OCI-LY7 (cell line): ENCODE results near the gene ZNF79. TPM values are rescaled to one million over a fixed set of nuclear protein-coding genes. Genes with fewer than 3 reads are reported as not detected.

ENCODE experiments used
- BruUV-seq: library from RNA; stranded (reverse); fragments of 400-500 nt; replicated peaks from 2 replicates; lab custom pipeline; 2021; lab: Mats Ljungman, UMichigan
- CTCF ChIA-PET: fragments of 300-600 bp; sonication (Branson Sonifier 250); formaldehyde crosslinking; loops from one replicate; lab custom pipeline; 2022; ENCODE audit warnings: antibody characterized with exemption; ENCODE audit not compliant: unreplicated experiment; lab: Charles Lee
- POLR2A ChIA-PET: fragments of 300-600 bp; sonication (Branson Sonifier 250); formaldehyde crosslinking; loops from one replicate; lab custom pipeline; 2022; ENCODE audit warnings: antibody characterized with exemption; lab: Charles Lee
- DNase-seq: peaks from one replicate; pipeline ENCODE4 v3.0.0-alpha.2; 2015; ENCODE audit warnings: low spot score
- H2AFZ ChIP-seq: fragments of 200-600 bp; sonication (generic), shearing (Covaris generic); 2 replicates; pipeline ENCODE4 v1.6.1; 2014; ENCODE audit warnings: mild to moderate bottlenecking, antibody characterized with exemption, low read length, moderate library complexity
- H3K27ac ChIP-seq: fragments of 200-600 bp; sonication (generic); 2 replicates; pipeline ENCODE4 v1.5.1; 2014; ENCODE audit warnings: mixed run types, low read depth, mild to moderate bottlenecking, moderate library complexity, low read length, inconsistent platforms; ENCODE audit not compliant: poor library complexity, severe bottlenecking
- H3K36me3 ChIP-seq: fragments of 200-600 bp; sonication (generic); 2 replicates; pipeline ENCODE4 v1.6.1; 2014; ENCODE audit warnings: mild to moderate bottlenecking, antibody characterized with exemption, low read length, moderate library complexity, mixed read lengths; ENCODE audit not compliant: insufficient read depth
- H3K4me1 ChIP-seq: fragments of 200-600 bp; sonication (generic); 2 replicates; pipeline ENCODE4 v1.5.1; 2014; ENCODE audit warnings: mild to moderate bottlenecking, low read length; ENCODE audit not compliant: insufficient read depth, poor library complexity, severe bottlenecking
- H3K4me2 ChIP-seq: fragments of 200-600 bp; sonication (generic); 2 replicates; pipeline ENCODE4 v1.6.1; 2014; ENCODE audit warnings: mild to moderate bottlenecking, low read length
- H3K4me3 ChIP-seq: fragments of 200-600 bp; sonication (generic); 2 replicates; pipeline ENCODE4 v1.5.1; 2014; ENCODE audit warnings: mild to moderate bottlenecking, low read depth, low read length; ENCODE audit not compliant: poor library complexity, severe bottlenecking
- H3K79me2 ChIP-seq: fragments of 200-600 bp; sonication (generic); 2 replicates; pipeline ENCODE4 v1.6.1; 2016; ENCODE audit warnings: low read depth, mild to moderate bottlenecking, low read length, moderate library complexity, mixed read lengths; ENCODE audit not compliant: insufficient read depth
- H3K9me2 ChIP-seq: fragments of 200-600 bp; sonication (generic); 2 replicates; pipeline ENCODE4 v1.6.1; 2016; ENCODE audit warnings: mild to moderate bottlenecking, low read length, mixed read lengths; ENCODE audit not compliant: insufficient read depth
- H3K9me3 ChIP-seq: fragments of 200-600 bp; sonication (generic); 2 replicates; pipeline ENCODE4 v1.6.1; 2014; ENCODE audit warnings: mild to moderate bottlenecking, mixed run types, low read length, mixed read lengths
- H4K20me1 ChIP-seq: fragments of 200-600 bp; sonication (generic); 2 replicates; pipeline ENCODE4 v1.6.1; 2014; ENCODE audit warnings: mild to moderate bottlenecking, antibody characterized with exemption, low read length, moderate library complexity, mixed read lengths; ENCODE audit not compliant: insufficient read depth
- CTCF ChIP-seq: fragments of 200-600 bp; sonication (generic); conservative IDR thresholded peaks from 2 replicates; pipeline ENCODE4 v1.5.1; 2014; ENCODE audit warnings: mild to moderate bottlenecking, antibody characterized with exemption, low read length, moderate library complexity, mixed read lengths
- EZH2phosphoT487 ChIP-seq: fragments of 200-600 bp; sonication (generic); IDR thresholded peaks from 2 replicates; pipeline ENCODE4 v1.6.1; 2018; ENCODE audit warnings: low read depth, borderline replicate concordance, mild to moderate bottlenecking, mixed run types, antibody characterized with exemption, low read length, moderate library complexity, mixed read lengths
- intact Hi-C: fragments of 100-400 bp; cut with micrococcal nuclease; formaldehyde crosslinking; loops from one replicate; pipeline ENCODE4 v1.10.0; 2022; ENCODE audit not compliant: unreplicated experiment
- total RNA-seq, 2 experiments: library from RNA; depleted of rRNA in 1 of 2; stranded (reverse); fragments of >200 nt in 1 of 2; shearing (Covaris generic) in 1 of 2; gene quantifications; 2 replicates each; pipeline ENCODE4 v1.2.3, GENCODE V29; 2014 to 2022

ZNF79 gene
- total RNA-seq, 2 experiments from 2014 or later: 9.4 to 14.9 TPM

GRCh38 chr9:127446713-127447415, 22.7 kb downstream of the ZNF79 start:
- H3K4me1 ChIP-seq: peaks cover 23% of the 10 kb centered on the region
- H2AFZ ChIP-seq: no peak overlapping the region
- intact Hi-C loops: no loop called here
- DNase-seq: no peak
- no TSS peak for BruUV-seq
- peaks cover 82% of the 10 kb centered on the region for H3K36me3 ChIP-seq
- no peaks in the 10 kb centered on the region for H3K9me3 ChIP-seq
- H4K20me1 ChIP-seq: peaks cover 36% of the 10 kb centered on the region
- CTCF ChIA-PET: no interaction called here
- peaks cover 40% of the 10 kb centered on the region for H3K79me2 ChIP-seq
- H3K4me2 ChIP-seq: no peak overlapping the region
- H3K27ac ChIP-seq: peak overlapping the region; percentile 34
- H3K4me3 ChIP-seq: no peak overlapping the region
- no peaks in the 10 kb centered on the region for H3K9me2 ChIP-seq
- TF ChIP-seq CTCF: no peak
- TF ChIP-seq EZH2phosphoT487: no peak
- POLR2A ChIA-PET: interaction anchor here (0.5 to 0.6 kb wide), 2 partner anchors 13 to 986 kb away, joined by 3 to 7 read pairs; no protein-coding TSS in a partner anchor

GRCh38 chr9:127447416-127448111, 23.4 kb downstream of the ZNF79 start:
- H3K9me3 ChIP-seq: no peaks in the 10 kb centered on the region
- BruUV-seq: no TSS peak
- TF ChIP-seq EZH2phosphoT487 (no peak), CTCF (no peak)
- H3K4me2 ChIP-seq: peak overlapping the region; percentile 99
- H2AFZ ChIP-seq: no peak overlapping the region
- peaks cover 36% of the 10 kb centered on the region for H4K20me1 ChIP-seq
- H3K9me2 ChIP-seq: no peaks in the 10 kb centered on the region
- no peak for DNase-seq
- H3K27ac ChIP-seq: no peak overlapping the region
- H3K79me2 ChIP-seq: peaks cover 42% of the 10 kb centered on the region
- ChIA-PET CTCF (no interaction called here), POLR2A (interaction anchor here (0.5 to 0.9 kb wide), 4 partner anchors 14 to 985 kb away, joined by 3 to 7 read pairs (median 3); no protein-coding TSS in a partner anchor)
- H3K36me3 ChIP-seq: peaks cover 79% of the 10 kb centered on the region
- intact Hi-C loops: loop anchor here (2.0 kb wide), 1 partner anchor 223 kb away; no protein-coding TSS in a partner anchor
- H3K4me3 ChIP-seq: peak overlapping the region; percentile 99
- peaks cover 29% of the 10 kb centered on the region for H3K4me1 ChIP-seq
